ENCODE data around the gene TNKS2. TPM values are rescaled to one million over a fixed set of nuclear protein-coding genes. Genes with fewer than 3 reads are reported as not detected.
"Not testable (repeated sequence)": the region's sequence is repeated elsewhere in the genome, so short reads cannot be mapped to it uniquely, and the experiment has no call there.

The TNKS2 gene
- 53.7 to 54.2 TPM (median 53.8 TPM) in 3 replicates for total RNA-seq

DNA sequence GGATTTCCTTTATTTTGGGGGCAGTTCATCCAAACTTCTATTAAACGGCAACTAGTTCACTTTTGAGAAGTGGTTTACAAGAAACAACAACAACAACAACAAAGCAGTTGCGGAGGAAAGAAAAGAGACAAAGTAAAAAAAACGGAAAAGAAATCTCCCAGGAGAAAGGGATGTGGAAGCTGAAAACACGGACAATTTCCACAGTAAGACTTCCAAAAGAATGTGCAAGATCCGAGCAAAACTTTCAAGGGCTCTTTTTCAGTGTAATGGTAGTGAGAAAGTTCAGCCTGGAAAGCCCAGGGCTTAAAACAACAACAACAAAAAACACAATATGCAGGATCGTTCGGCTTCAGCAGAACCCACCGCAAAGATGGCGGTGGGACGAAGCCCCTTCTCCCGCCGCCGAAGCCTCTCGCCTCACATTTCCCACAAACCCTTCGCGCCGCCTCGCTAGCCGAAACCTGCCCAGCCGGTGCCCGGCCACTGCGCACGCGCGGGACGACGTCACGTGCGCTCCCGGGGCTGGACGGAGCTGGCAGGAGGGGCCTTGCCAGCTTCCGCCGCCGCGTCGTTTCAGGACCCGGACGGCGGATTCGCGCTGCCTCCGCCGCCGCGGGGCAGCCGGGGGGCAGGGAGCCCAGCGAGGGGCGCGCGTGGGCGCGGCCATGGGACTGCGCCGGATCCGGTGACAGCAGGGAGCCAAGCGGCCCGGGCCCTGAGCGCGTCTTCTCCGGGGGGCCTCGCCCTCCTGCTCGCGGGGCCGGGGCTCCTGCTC is at the start of gene TNKS2:
TSS of gene TNKS2 (plus strand) at position 553 of the 775 bp plus-strand sequence. CDS start 265 bp downstream, outside the sequence.
- TF ChIP-seq, protein P1, sequence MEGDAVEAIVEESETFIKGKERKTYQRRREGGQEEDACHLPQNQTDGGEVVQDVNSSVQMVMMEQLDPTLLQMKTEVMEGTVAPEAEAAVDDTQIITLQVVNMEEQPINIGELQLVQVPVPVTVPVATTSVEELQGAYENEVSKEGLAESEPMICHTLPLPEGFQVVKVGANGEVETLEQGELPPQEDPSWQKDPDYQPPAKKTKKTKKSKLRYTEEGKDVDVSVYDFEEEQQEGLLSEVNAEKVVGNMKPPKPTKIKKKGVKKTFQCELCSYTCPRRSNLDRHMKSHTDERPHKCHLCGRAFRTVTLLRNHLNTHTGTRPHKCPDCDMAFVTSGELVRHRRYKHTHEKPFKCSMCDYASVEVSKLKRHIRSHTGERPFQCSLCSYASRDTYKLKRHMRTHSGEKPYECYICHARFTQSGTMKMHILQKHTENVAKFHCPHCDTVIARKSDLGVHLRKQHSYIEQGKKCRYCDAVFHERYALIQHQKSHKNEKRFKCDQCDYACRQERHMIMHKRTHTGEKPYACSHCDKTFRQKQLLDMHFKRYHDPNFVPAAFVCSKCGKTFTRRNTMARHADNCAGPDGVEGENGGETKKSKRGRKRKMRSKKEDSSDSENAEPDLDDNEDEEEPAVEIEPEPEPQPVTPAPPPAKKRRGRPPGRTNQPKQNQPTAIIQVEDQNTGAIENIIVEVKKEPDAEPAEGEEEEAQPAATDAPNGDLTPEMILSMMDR (IDR thresholded peaks at IDR 0.05; ENCODE audit: unreplicated experiment) = no peak
- peak within 1 kb of the TSS; percentile 95 for H3K4me3 Mint-ChIP-seq
- H3K4me1 Mint-ChIP-seq = peaks cover 40% of the 10 kb centered on the region
- H3K9me3 Mint-ChIP-seq = no peaks in the 10 kb centered on the region
- no peaks in the 10 kb centered on the region for H3K27me3 Mint-ChIP-seq (ENCODE audit: low read depth)
- peak within 1 kb of the TSS; percentile 99 for H3K27ac Mint-ChIP-seq
- peak; percentile 95 to 98 for DNase-seq (ENCODE audit: low spot score in 2 of 2, unreplicated experiment in 2 of 2)
- H3K36me3 Mint-ChIP-seq = peaks cover 9% of the 10 kb centered on the region

DNA sequence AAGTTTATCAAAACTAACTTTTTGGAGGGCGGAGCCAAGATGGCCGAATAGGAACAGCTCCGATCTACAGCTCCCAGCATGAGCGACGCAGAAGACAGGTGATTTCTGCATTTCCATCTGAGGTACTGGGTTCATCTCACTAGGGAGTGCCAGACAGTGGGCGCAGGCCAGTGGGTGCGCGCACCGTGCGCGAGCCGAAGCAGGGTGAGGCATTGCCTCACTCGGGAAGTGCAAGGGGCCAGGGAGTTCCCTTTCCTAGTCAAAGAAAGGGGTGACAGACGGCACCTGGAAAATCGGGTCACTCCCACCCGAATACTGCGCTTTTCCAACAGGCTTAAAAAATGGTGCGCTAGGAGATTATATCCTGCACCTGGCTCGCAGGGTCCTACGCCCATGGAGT is 48.6 kb upstream of the TNKS2 start:
- not testable (repeated sequence) for DNase-seq (ENCODE audit: low spot score in 2 of 2, unreplicated experiment in 2 of 2); H3K4me1 Mint-ChIP-seq; H3K4me3 Mint-ChIP-seq; H3K27ac Mint-ChIP-seq; H3K27me3 Mint-ChIP-seq (ENCODE audit: low read depth); H3K36me3 Mint-ChIP-seq
- peaks cover 15% of the 10 kb centered on the region for H3K9me3 Mint-ChIP-seq

DNA sequence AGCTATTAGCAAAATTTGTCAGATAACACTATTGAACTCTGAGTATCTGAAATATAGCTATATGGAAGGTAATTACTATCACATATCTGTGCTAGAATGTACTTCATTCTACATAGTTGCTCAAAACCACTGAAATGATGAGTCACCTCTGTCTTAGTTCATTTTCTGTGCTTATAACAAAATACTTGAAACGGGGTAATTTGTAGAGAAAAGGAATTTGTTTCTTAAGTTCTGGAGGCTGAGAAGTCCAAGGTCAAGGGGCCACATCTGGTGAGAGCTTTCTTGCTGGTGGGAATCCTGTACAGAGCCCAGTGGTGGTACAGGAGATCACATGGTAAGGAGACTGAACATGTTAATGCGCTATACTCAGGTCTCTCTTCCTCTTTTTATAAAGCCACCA is 41.9 kb upstream of the TNKS2 start:
- H3K4me1 Mint-ChIP-seq = peaks cover 6% of the 10 kb centered on the region
- H3K36me3 Mint-ChIP-seq = no peaks in the 10 kb centered on the region
- H3K27ac Mint-ChIP-seq = no peak overlapping the region
- DNase-seq (ENCODE audit: low spot score in 2 of 2, unreplicated experiment in 2 of 2) = no peak
- peaks cover 5% of the 10 kb centered on the region for H3K27me3 Mint-ChIP-seq (ENCODE audit: low read depth)
- no peak overlapping the region for H3K4me3 Mint-ChIP-seq
- TF ChIP-seq, protein P1 (IDR thresholded peaks at IDR 0.05; ENCODE audit: unreplicated experiment) = no peak
- peaks cover 2% of the 10 kb centered on the region for H3K9me3 Mint-ChIP-seq

DNA sequence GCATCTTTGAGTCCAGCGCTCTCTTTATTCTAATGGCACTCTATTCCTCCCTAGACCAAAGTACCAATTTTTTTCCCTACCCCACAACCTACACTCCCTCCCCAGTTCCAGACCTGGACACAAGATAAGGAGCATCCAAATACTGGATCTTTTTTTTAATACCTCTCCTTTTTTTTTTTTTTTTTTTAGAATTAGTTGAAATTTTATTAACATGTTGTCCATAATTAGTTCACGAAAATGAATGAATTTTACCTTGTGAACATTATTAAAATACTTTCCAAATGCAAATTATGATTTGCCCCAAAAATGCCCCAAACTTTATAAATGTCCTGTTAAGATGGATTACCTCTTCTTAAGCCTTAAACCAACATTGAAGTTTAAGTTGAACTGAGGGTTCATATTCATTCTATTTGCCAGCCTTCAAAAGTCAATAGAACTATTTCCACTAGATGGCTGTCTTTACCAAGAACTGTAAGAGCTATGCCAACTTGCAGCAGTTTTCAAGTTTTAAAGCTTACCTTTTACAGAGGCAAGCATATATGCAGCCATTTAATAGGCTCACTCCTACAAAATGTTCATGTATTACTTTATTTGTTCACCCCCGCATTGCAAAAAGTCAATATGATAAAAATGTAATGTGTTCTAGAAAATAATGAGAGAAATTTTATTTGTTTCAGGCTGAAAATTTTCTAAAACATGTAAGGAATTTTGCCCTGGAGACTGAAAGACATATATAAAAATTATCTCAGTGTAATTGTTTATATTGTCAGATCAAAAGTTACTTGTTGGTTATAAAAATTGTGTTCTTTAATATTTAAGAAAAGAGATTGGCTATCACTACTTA is 39.7 kb upstream of the TNKS2 start:
- TF ChIP-seq, protein P1 (IDR thresholded peaks at IDR 0.05; ENCODE audit: unreplicated experiment) = no peak
- DNase-seq (ENCODE audit: low spot score in 2 of 2, unreplicated experiment in 2 of 2) = no peak
- Mint-ChIP-seq H3K4me3 (no peak overlapping the region), H3K4me1 (peaks cover 6% of the 10 kb centered on the region), H3K27me3 (ENCODE audit: low read depth) (peaks cover 5% of the 10 kb centered on the region), H3K36me3 (no peaks in the 10 kb centered on the region), H3K27ac (no peak overlapping the region), H3K9me3 (peaks cover 24% of the 10 kb centered on the region)

DNA sequence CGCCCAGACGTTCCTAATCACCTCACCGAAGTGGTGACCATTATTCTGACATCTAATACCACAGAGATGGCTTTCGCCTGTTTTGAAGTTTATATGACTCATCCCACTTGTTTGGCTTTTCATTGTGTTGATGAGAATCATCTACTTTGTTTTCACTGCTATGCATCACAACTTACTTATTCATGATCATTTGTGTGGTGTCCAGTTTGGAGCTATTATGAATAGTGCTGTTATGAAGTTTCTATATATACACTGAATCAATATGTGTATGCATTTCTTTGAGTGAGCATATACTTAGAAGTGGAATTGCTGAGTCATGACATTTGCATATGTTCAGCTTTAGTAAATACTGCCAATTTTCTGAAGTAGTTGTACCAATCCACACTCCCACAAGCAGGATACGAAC is 38.6 kb upstream of the TNKS2 start:
- H3K9me3 Mint-ChIP-seq = peaks cover 35% of the 10 kb centered on the region
- H3K36me3 Mint-ChIP-seq = no peaks in the 10 kb centered on the region
- H3K27me3 Mint-ChIP-seq (ENCODE audit: low read depth) = peaks cover 5% of the 10 kb centered on the region
- TF ChIP-seq, protein P1 (IDR thresholded peaks at IDR 0.05; ENCODE audit: unreplicated experiment) = no peak
- no peak overlapping the region for H3K4me3 Mint-ChIP-seq
- no peak overlapping the region for H3K27ac Mint-ChIP-seq
- no peak for DNase-seq (ENCODE audit: low spot score in 2 of 2, unreplicated experiment in 2 of 2)
- peaks cover 6% of the 10 kb centered on the region for H3K4me1 Mint-ChIP-seq

DNA sequence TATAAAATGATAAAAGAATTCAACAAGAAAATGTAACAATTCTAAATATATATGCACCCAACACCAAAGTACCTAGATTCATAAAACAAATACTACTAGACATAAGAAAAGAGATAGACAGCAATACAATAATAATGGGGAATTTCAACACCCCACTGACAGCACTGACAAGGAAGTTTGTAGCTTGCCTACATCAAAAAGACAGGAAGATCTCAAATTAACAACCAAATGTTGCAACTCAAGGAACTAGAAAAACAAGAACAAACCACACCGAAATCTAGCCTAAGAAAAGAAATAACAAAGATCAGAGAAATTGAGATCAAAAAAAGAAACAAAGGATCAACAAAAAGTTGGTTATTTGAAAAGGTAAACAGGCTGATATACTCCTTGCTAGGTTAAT is 36.5 kb upstream of the TNKS2 start:
- peaks cover 35% of the 10 kb centered on the region for H3K9me3 Mint-ChIP-seq

More for the DNA sequence above, 36.5 kb upstream of the TNKS2 start:
- H3K27ac Mint-ChIP-seq = no peak overlapping the region
- H3K27me3 Mint-ChIP-seq (ENCODE audit: low read depth) = peaks cover 4% of the 10 kb centered on the region
- TF ChIP-seq, protein P1 (IDR thresholded peaks at IDR 0.05; ENCODE audit: unreplicated experiment) = no peak
- peaks cover 6% of the 10 kb centered on the region for H3K4me1 Mint-ChIP-seq
- no peaks in the 10 kb centered on the region for H3K36me3 Mint-ChIP-seq
- H3K4me3 Mint-ChIP-seq = no peak overlapping the region
- no peak for DNase-seq (ENCODE audit: low spot score in 2 of 2, unreplicated experiment in 2 of 2)

Measured in mesothelial cell of epicardium (in vitro differentiated cells).